HEK293 (cell line): ENCODE results near the gene TGFB2.

Experiments used
- CTCF ChIP-seq: fragments of 450-650 bp; formaldehyde crosslinking; IDR thresholded peaks from 2 replicates; pipeline ENCODE4 v1.5.1; 2016; ENCODE audit warnings: missing biosample characterization, missing genetic modification characterization
- ELK4 ChIP-seq: IDR thresholded peaks from 2 replicates; pipeline ENCODE4 v1.6.1; 2011; ENCODE audit warnings: mild to moderate bottlenecking, low read depth, low read length, borderline replicate concordance
- MYNN ChIP-seq: fragments of 450-650 bp; formaldehyde crosslinking; IDR thresholded peaks from 2 replicates; pipeline ENCODE4 v1.5.1; 2016; ENCODE audit warnings: missing biosample characterization, missing genetic modification characterization, borderline replicate concordance
- SP7 ChIP-seq: fragments of 450-650 bp; formaldehyde crosslinking; IDR thresholded peaks from 2 replicates; pipeline ENCODE4 v1.5.1; 2016; ENCODE audit warnings: missing biosample characterization, missing genetic modification characterization
- ZBTB21 ChIP-seq: fragments of 450-650 bp; formaldehyde crosslinking; IDR thresholded peaks from 2 replicates; pipeline ENCODE4 v1.5.1; 2017; ENCODE audit warnings: missing biosample characterization, missing genetic modification characterization
- ZFP41 ChIP-seq: fragments of 450-650 bp; formaldehyde crosslinking; IDR thresholded peaks from 2 replicates; pipeline ENCODE4 v1.5.1; 2016; ENCODE audit warnings: missing biosample characterization, missing genetic modification characterization, borderline replicate concordance
- ZNF26 ChIP-seq: fragments of 450-650 bp; formaldehyde crosslinking; IDR thresholded peaks from 2 replicates; pipeline ENCODE4 v1.5.1; 2016; ENCODE audit warnings: missing biosample characterization, missing genetic modification characterization
- ZNF311 ChIP-seq: fragments of 450-650 bp; formaldehyde crosslinking; IDR thresholded peaks from 2 replicates; pipeline ENCODE4 v1.5.1; 2017; ENCODE audit warnings: missing biosample characterization, missing genetic modification characterization, borderline replicate concordance
- ZNF670 ChIP-seq: fragments of 450-650 bp; formaldehyde crosslinking; IDR thresholded peaks from 2 replicates; pipeline ENCODE4 v1.5.1; 2016; ENCODE audit warnings: missing biosample characterization, missing genetic modification characterization, low read depth
- TF ChIP-seq, protein P1 (sequence below): fragments of 450-650 bp; formaldehyde crosslinking; IDR thresholded peaks from 2 replicates; pipeline ENCODE4 v1.5.1; 2016; ENCODE audit warnings: missing biosample characterization, missing genetic modification characterization
- TF ChIP-seq, protein P2 (sequence below): fragments of 450-650 bp; formaldehyde crosslinking; IDR thresholded peaks from 2 replicates; pipeline ENCODE4 v1.5.1; 2016; ENCODE audit warnings: missing biosample characterization, missing genetic modification characterization
- TF ChIP-seq, protein P3 (sequence below): fragments of 450-650 bp; formaldehyde crosslinking; IDR thresholded peaks from 2 replicates; pipeline ENCODE4 v1.5.1; 2016; ENCODE audit warnings: missing biosample characterization, missing genetic modification characterization

DNA sequence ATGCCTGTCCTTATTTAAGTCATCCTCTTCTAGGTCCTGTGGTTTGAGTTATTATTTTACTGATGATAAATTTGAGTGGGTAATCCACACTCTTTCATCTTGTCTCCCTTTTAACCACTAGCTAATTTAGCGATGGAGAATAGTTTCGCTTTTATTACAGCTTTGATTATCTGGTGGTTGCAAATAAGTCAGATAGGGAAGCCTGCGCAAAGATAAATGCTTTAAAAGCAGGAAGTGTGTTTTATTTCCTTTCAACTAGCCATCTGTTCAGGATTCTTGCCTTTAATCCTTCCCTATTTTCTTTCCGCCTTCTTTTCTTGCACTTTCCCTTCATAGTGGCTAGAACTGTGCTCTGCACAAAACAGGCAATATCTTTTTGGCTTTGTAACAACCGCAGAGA is 129.0 kb downstream of the TGFB2 start:
- TF ChIP-seq, protein P1, sequence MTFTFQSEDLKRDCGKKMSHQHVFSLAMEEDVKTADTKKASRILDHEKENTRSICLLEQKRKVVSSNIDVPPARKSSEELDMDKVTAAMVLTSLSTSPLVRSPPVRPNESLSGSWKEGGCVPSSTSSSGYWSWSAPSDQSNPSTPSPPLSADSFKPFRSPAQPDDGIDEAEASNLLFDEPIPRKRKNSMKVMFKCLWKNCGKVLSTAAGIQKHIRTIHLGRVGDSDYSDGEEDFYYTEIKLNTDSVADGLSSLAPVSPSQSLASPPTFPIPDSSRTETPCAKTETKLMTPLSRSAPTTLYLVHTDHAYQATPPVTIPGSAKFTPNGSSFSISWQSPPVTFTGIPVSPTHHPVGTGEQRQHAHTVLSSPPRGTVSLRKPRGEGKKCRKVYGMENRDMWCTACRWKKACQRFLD = no peak
- no peak for TF ChIP-seq ZNF670 (tag by site-specific recombination)
- no peak for TF ChIP-seq MYNN (tag by site-specific recombination)
- TF ChIP-seq ZNF26 = no peak
- no peak for TF ChIP-seq CTCF (tag by site-specific recombination)
- TF ChIP-seq, protein P2, sequence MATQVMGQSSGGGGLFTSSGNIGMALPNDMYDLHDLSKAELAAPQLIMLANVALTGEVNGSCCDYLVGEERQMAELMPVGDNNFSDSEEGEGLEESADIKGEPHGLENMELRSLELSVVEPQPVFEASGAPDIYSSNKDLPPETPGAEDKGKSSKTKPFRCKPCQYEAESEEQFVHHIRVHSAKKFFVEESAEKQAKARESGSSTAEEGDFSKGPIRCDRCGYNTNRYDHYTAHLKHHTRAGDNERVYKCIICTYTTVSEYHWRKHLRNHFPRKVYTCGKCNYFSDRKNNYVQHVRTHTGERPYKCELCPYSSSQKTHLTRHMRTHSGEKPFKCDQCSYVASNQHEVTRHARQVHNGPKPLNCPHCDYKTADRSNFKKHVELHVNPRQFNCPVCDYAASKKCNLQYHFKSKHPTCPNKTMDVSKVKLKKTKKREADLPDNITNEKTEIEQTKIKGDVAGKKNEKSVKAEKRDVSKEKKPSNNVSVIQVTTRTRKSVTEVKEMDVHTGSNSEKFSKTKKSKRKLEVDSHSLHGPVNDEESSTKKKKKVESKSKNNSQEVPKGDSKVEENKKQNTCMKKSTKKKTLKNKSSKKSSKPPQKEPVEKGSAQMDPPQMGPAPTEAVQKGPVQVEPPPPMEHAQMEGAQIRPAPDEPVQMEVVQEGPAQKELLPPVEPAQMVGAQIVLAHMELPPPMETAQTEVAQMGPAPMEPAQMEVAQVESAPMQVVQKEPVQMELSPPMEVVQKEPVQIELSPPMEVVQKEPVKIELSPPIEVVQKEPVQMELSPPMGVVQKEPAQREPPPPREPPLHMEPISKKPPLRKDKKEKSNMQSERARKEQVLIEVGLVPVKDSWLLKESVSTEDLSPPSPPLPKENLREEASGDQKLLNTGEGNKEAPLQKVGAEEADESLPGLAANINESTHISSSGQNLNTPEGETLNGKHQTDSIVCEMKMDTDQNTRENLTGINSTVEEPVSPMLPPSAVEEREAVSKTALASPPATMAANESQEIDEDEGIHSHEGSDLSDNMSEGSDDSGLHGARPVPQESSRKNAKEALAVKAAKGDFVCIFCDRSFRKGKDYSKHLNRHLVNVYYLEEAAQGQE (tag by site-specific recombination) = no peak
- TF ChIP-seq, protein P3, sequence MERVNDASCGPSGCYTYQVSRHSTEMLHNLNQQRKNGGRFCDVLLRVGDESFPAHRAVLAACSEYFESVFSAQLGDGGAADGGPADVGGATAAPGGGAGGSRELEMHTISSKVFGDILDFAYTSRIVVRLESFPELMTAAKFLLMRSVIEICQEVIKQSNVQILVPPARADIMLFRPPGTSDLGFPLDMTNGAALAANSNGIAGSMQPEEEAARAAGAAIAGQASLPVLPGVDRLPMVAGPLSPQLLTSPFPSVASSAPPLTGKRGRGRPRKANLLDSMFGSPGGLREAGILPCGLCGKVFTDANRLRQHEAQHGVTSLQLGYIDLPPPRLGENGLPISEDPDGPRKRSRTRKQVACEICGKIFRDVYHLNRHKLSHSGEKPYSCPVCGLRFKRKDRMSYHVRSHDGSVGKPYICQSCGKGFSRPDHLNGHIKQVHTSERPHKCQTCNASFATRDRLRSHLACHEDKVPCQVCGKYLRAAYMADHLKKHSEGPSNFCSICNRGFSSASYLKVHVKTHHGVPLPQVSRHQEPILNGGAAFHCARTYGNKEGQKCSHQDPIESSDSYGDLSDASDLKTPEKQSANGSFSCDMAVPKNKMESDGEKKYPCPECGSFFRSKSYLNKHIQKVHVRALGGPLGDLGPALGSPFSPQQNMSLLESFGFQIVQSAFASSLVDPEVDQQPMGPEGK (tag by site-specific recombination) = no peak
- no peak for TF ChIP-seq ZNF311
- no peak for TF ChIP-seq ZBTB21 (tag by site-specific recombination)
- TF ChIP-seq ZFP41 (tag by site-specific recombination) = no peak
- no peak for TF ChIP-seq SP7 (tag by site-specific recombination)
- no peak for TF ChIP-seq ELK4
